ENCODE data around the gene NOVA2.

Gene NOVA2

GRCh38 chr19:45959517-45960025, 14.1 kb downstream of the NOVA2 start:
- no peak for DNase-seq

GRCh38 chr19:45958769-45959516, 14.7 kb downstream of the NOVA2 start:
- no peak for DNase-seq

GRCh38 chr19:45958320-45958719, 15.3 kb downstream of the NOVA2 start:
- DNase-seq: no peak

- no peak for DNase-seq
Measured at GRCh38 chr19:45955905-45956608, 17.6 kb downstream of the NOVA2 start.

- no peak for DNase-seq
Measured at GRCh38 chr19:45954156-45954555, 19.5 kb downstream of the NOVA2 start.

GRCh38 chr19:45953676-45954075, 20.0 kb downstream of the NOVA2 start:
- no peak for DNase-seq

- peak; percentile 48 for DNase-seq
Measured at GRCh38 chr19:45952686-45953505, 20.8 kb downstream of the NOVA2 start.

GRCh38 chr19:45952341-45952685, 21.4 kb downstream of the NOVA2 start:
- DNase-seq: no peak

- DNase-seq: no peak
Measured at GRCh38 chr19:45947926-45948325, 25.7 kb downstream of the NOVA2 start.

GRCh38 chr19:45940515-45940805, 33.2 kb downstream of the NOVA2 start:
- no peak for DNase-seq

GRCh38 chr19:45939792-45940514, 33.7 kb downstream of the NOVA2 start:
- DNase-seq: no peak

- DNase-seq: no peak
Measured at GRCh38 chr19:45938733-45939319, 34.8 kb downstream of the NOVA2 start.

GRCh38 chr19:45935267-45935666, 38.4 kb downstream of the NOVA2 start:
- DNase-seq: no peak

- DNase-seq: no peak
Measured at GRCh38 chr19:45934551-45935230, 39.0 kb downstream of the NOVA2 start.

- DNase-seq: no peak
Measured at GRCh38 chr19:45933759-45934158, 39.9 kb downstream of the NOVA2 start.

GRCh38 chr19:45931055-45931454, 42.6 kb downstream of the NOVA2 start:
- no peak for DNase-seq

GRCh38 chr19:45929247-45929646, 44.4 kb downstream of the NOVA2 start:
- no peak for DNase-seq

GRCh38 chr19:45927565-45928261, 46.0 kb downstream of the NOVA2 start:
- peak; percentile 93 for DNase-seq

GRCh38 chr19:45924891-45925447, 48.7 kb downstream of the NOVA2 start:
- no peak for DNase-seq

GRCh38 chr19:45922281-45922680, 51.4 kb downstream of the NOVA2 start:
- DNase-seq: no peak

GRCh38 chr19:45920458-45920857, 53.2 kb downstream of the NOVA2 start:
- no peak for DNase-seq
